Hindlimb muscle (tissue), 1 donor: ENCODE results near the gene NR2E1. TPM values are rescaled to one million over a fixed set of nuclear protein-coding genes. Genes with fewer than 3 reads are reported as not detected.

Experiments used
- DNase-seq: peaks from one replicate; pipeline ENCODE4 v3.0.0-alpha.2; 2013
- polyA plus RNA-seq: library from polyadenylated mRNA; unstranded; fragments of 120-200 nt; gene quantifications from one replicate; pipeline ENCODE4 v1.2.1, GENCODE V29; 2013; ENCODE audit not compliant: insufficient read length

The NR2E1 gene
- polyA plus RNA-seq, result not detected

GRCh38 chr6:108165714-108166663 lies at the start of gene NR2E1:
Gene NR2E1 (plus strand): TSS chr6:108166022. CDS start chr6:108166766, 744 bp downstream.
- no peak for DNase-seq

DNA sequence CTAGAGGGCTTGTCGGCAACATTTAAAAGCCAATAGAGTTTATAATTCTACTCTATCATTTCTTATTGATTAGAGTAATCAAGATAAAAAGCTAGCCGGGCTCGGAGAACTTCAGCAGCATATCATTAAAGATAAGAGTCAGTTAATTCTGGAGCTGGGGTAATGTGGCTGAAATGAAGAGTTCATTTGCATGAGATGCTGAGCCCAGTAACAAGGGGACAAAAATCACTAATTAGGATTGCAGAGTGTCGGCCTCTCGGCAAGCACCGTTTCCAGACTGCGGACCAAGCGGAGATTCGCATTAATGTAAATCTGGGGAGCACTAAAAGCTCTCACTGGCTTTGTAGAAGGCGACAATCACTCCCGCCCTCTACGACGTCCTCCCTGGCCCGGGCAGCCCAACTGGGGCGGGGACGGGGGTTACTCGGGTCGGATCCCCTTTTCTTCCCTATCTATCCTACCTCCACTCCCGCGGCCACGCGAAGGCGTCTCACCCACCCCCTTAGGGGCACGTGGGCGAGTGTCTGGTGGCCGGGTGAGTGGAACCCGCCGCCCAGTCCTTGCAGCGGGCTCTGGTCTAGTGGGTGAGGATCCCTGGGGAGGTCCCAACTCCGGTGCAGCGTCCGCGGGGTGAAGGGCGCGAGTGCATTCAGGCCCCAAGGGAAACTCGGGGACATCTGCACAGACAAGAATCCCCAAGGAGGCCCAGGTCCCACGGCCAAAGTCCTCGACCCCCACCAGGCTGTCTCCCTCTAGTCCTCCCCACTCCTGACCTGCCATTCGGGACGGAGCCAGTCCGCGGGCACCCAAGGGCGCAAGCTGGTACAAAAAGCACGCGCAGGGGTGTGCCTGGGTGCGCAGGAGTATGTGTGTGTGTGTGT lies 49.0 kb upstream of the NR2E1 start:
- DNase-seq, result no peak

- DNase-seq, result peak; percentile 48
These were observed 48.1 kb upstream of the NR2E1 start for GRCh38 chr6:108117427-108118358.

DNA sequence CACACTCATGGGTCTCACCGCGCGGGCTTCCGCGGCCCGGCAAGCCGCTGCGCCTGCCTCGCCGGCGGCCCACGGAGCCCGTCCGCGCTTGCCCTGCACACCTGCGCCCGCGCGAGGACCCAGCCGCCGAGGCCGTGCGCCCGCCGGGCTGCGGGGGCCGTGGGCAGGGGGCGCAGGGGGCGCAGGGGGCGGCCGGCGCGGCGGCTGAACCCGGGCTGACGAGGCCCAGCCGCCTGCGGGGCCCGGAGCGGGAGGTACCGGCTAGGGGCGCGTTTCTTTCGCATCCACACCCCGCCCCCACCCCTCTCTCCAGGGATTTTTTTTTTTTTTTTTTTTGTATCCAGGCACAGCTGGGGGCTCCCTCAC lies 47.5 kb upstream of the NR2E1 start:
- DNase-seq, result no peak

DNA sequence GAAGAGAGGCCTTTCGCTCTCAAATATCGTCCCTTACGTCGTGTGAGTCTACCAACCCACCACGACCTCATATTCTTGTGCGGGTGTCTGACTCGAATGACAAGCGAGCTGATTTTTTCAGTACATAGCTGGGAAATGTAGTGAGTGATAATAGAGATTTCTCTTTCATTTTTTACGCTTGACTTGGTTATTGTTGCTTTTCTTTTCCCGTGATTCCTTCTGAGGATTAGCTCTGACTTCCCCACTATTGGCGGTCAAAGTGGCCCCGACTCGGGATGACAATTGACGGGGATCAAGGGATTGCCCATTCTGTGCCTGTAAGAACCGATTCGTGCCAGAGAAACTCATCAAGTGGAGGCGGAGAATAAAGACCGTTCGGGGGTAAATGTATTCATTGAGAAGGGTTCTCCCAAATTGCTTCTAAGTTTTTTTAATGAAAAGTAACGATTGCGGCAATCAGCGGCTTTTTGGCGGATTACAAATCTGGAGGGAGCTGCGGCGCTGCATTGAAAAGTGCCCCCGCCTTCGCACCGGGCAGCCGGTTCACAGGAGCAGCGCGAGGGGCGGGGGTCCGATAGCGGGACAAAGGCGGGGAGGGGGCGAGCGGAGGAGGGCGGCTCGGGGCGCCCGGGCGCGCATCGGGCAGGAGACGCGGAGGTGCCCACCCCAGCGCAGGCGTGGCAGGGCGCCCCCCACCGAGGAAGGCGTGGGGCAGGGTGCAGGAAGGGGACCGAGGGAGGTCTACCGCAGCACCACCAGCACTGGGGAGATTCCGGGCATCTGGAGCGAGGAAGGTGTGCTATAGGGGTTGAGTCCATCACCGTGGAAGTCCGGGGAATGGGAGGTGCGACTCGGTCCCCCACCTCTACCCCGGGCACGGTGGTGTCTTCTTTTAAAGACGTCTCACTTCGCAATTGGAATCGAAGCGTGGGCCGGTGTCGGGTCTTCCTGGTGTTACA lies 46.7 kb upstream of the NR2E1 start:
- no peak for DNase-seq

DNA sequence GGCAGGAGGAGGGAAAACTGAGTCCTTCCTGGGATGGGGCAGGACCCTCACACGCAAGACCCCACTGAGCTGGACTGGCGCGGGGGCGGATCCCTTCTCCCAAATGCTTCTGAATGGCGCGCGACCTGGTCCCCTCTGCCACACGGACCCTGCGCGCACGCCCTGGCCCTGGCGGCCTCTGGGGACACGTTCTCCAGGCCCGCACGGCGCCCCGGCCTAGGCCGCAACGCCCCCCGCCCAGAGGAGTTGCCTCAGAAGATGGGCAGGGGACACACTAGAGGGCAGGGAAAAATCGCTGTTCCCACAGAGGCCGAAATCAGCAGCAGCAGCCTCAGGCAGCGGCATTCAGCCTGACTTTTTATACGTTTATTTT lies 46.1 kb upstream of the NR2E1 start:
- DNase-seq, result no peak

DNA sequence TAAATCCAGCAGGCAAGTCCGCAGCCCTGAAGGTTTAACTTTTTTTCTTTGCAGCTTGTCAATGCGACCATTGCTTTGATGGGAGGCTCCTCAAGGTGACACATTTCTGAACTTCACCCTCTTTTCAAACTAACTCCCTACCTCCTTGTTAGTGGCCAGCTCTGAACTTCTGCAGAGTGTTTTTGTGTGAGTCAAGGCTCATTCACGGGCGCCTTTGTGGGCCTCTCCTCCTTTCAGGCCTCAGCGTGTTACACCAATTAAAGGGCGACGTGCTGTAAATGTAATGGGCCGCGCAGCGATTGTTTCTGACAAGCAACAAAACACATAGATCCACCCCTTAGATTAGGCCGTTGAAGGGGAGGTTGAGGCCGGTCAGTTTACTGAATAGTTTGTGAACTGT lies 45.5 kb upstream of the NR2E1 start:
- DNase-seq, result no peak

- DNase-seq, result no peak
These were observed 44.2 kb upstream of the NR2E1 start for GRCh38 chr6:108121612-108122011.

- no peak for DNase-seq
These were observed 42.3 kb upstream of the NR2E1 start for GRCh38 chr6:108123481-108123929.

GRCh38 chr6:108123946-108124345 lies 41.9 kb upstream of the NR2E1 start:
- no peak for DNase-seq

DNA sequence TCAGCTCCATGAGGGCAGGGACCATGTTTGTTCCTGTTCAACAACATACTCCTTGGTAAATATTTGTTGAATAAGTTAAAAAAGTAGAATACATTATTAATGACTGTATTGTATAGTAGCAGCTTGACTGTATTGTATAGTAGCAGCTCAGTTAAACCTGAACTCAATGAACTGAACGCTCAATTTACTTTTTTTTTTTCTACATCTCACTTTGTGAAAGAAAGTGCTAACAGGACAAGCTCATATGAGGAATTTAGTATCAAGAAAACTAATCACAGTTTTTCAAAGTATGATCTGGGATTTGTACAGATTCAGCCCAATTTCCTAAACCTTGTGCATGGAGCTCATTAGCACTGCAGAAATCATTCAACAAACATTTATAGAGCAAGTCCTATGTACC lies 38.8 kb upstream of the NR2E1 start:
- no peak for DNase-seq

- no peak for DNase-seq
These were observed 38.0 kb upstream of the NR2E1 start for GRCh38 chr6:108127826-108128225.

DNA sequence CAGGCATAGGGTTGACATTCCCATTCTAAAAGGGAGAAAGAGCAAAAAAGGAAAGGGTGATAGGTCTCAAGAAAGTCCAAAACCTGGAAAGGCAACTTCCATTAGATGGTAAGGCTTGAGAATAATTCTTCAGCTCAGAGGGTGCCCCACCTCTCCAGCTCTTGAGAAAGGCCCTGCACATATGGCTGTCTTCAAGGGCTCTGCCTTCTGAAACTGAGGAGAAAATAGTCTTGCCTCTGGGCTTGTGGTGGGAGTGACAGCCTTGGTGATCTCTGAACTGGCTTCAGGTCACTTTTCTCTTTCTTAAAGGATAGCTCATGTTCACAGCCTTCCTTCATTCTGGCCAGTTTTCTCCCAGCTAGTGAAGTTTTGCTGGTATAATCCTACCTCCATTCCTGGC lies 35.6 kb upstream of the NR2E1 start:
- no peak for DNase-seq

GRCh38 chr6:108132863-108133262 lies 33.0 kb upstream of the NR2E1 start:
- DNase-seq, result no peak

- no peak for DNase-seq
These were observed 32.1 kb upstream of the NR2E1 start for GRCh38 chr6:108133594-108134179.

DNA sequence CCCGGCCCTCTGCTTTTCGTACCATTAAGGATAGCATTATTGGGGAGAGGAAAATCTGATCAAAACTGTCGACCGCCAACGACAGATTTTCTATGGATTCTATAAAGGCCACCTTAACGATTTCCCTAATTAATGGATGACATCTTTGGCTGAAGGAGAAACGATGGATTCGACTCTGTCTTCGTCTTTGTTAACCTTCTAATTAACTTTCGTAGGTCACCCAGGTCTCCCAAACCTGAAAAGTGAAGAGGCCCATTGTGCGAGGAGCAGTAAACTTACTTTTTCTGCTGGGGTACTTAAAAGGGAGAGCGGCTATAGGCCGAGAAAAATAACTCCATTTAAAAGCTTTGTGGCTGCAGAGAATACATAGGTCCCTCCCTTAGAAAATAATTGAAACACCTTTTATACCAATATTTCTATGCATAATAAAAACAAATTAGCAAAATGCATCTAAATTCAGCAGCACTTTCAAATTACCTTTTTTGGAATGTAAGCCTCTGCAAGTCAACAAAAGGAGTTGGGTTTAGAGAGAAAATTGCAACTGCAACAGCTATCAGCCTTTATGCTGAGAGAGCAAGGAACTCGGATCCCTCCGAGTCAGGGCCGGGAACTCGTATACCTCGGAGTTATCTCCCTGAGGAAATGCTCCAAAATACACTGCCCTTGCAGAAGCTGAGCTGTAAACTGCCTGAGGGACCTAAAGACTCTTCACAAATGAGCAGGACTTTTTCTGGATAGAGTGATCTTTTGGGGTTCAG lies 31.4 kb upstream of the NR2E1 start:
- DNase-seq, result no peak

DNA sequence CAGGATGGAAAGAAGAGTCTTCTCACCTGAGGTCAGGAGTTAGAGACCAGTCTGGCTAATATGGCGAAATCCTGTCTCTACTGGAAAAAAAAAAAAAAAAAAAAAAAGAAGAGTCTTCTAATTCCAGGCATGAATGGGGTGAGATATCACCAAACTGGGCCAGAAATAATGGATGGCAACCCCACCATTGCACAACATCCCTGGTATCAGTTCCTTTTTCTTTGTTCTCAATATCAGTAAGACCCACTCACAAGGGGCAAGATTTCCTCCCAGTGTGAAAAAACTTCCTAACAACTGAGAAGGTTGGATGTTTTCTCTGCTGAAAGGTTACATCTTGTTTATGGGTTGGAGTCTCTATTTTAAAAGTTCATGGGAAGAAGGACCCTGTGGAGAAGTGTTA lies 23.6 kb upstream of the NR2E1 start:
- DNase-seq, result no peak

- no peak for DNase-seq
These were observed 20.2 kb upstream of the NR2E1 start for GRCh38 chr6:108145639-108146038.

DNA sequence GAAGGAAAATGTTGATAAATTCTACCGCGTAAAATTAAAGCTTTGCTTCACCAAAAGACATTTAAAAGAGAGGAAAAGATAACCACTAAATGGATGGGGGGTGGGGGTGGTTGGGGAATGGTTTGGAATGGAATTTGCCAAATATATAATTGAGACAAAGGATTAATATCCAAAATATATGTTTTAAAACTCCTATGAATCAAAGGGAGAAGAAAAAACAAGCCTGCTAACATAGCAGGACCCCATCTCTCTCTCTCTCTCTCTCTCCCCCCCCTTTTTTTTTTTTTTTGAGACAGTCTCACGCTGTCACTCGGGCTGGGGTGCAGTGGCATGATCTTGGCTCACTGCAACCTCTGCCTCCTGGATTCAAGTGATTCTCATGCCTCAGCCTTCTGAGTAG lies 13.4 kb upstream of the NR2E1 start:
- DNase-seq, result no peak
